ENCODE data around the gene PTPRD.

The PTPRD gene

GRCh38 chr9:9847750-9848149 lies 765.1 kb downstream of the PTPRD start:
- no peak for DNase-seq

- no peak for DNase-seq
Measured at GRCh38 chr9:9846557-9846956, 766.2 kb downstream of the PTPRD start.

GRCh38 chr9:9820436-9820835 lies 792.4 kb downstream of the PTPRD start:
- no peak for DNase-seq

GRCh38 chr9:9819886-9820285 lies 792.9 kb downstream of the PTPRD start:
- DNase-seq: no peak

- no peak for DNase-seq
Measured at GRCh38 chr9:9817176-9817575, 795.6 kb downstream of the PTPRD start.

- DNase-seq: no peak
Measured at GRCh38 chr9:9804109-9804508, 808.7 kb downstream of the PTPRD start.

GRCh38 chr9:9799287-9799686 lies 813.5 kb downstream of the PTPRD start:
- DNase-seq: no peak

- DNase-seq: no peak
Measured at GRCh38 chr9:9792144-9792857, 820.5 kb downstream of the PTPRD start.

- DNase-seq: no peak
Measured at GRCh38 chr9:9791611-9792010, 821.2 kb downstream of the PTPRD start.

- DNase-seq: peak; percentile 9
Measured at GRCh38 chr9:9790216-9790872, 822.5 kb downstream of the PTPRD start.

- no peak for DNase-seq
Measured at GRCh38 chr9:9783711-9784110, 829.1 kb downstream of the PTPRD start.

GRCh38 chr9:9783211-9783610 lies 829.6 kb downstream of the PTPRD start:
- no peak for DNase-seq

GRCh38 chr9:9778293-9778692 lies 834.5 kb downstream of the PTPRD start:
- no peak for DNase-seq

GRCh38 chr9:9774471-9774870 lies 838.3 kb downstream of the PTPRD start:
- DNase-seq: no peak

GRCh38 chr9:9771314-9771713 lies 841.5 kb downstream of the PTPRD start:
- no peak for DNase-seq

GRCh38 chr9:9764821-9765220 lies 848.0 kb downstream of the PTPRD start:
- DNase-seq: no peak

- no peak for DNase-seq
Measured at GRCh38 chr9:9754186-9754585, 858.6 kb downstream of the PTPRD start.

- no peak for DNase-seq
Measured at GRCh38 chr9:9753266-9753665, 859.5 kb downstream of the PTPRD start.

GRCh38 chr9:9752722-9753121 lies 860.1 kb downstream of the PTPRD start:
- no peak for DNase-seq

- DNase-seq: no peak
Measured at GRCh38 chr9:9751996-9752395, 860.8 kb downstream of the PTPRD start.

GRCh38 chr9:9750719-9751118 lies 862.1 kb downstream of the PTPRD start:
- no peak for DNase-seq

- DNase-seq: no peak
Measured at GRCh38 chr9:9749591-9749990, 863.2 kb downstream of the PTPRD start.

- DNase-seq: no peak
Measured at GRCh38 chr9:9747787-9748186, 865.0 kb downstream of the PTPRD start.

- no peak for DNase-seq
Measured at GRCh38 chr9:9746826-9747225, 866.0 kb downstream of the PTPRD start.

- DNase-seq: no peak
Measured at GRCh38 chr9:9743822-9744221, 869.0 kb downstream of the PTPRD start.

Measured in CD4-positive, alpha-beta T cell treated with Interleukin-6 for 4 hours (primary cell).